GM21367 (cell line): Measurements from ENCODE around the gene TRIM47.

ENCODE experiments used
- ATAC-seq: cut with Tn5 transposase; IDR thresholded peaks from one replicate; pipeline ENCODE4 v1.9.1; 2021; ENCODE audit not compliant: unreplicated experiment

TRIM47 gene, protein sequence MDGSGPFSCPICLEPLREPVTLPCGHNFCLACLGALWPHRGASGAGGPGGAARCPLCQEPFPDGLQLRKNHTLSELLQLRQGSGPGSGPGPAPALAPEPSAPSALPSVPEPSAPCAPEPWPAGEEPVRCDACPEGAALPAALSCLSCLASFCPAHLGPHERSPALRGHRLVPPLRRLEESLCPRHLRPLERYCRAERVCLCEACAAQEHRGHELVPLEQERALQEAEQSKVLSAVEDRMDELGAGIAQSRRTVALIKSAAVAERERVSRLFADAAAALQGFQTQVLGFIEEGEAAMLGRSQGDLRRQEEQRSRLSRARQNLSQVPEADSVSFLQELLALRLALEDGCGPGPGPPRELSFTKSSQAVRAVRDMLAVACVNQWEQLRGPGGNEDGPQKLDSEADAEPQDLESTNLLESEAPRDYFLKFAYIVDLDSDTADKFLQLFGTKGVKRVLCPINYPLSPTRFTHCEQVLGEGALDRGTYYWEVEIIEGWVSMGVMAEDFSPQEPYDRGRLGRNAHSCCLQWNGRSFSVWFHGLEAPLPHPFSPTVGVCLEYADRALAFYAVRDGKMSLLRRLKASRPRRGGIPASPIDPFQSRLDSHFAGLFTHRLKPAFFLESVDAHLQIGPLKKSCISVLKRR

DNA sequence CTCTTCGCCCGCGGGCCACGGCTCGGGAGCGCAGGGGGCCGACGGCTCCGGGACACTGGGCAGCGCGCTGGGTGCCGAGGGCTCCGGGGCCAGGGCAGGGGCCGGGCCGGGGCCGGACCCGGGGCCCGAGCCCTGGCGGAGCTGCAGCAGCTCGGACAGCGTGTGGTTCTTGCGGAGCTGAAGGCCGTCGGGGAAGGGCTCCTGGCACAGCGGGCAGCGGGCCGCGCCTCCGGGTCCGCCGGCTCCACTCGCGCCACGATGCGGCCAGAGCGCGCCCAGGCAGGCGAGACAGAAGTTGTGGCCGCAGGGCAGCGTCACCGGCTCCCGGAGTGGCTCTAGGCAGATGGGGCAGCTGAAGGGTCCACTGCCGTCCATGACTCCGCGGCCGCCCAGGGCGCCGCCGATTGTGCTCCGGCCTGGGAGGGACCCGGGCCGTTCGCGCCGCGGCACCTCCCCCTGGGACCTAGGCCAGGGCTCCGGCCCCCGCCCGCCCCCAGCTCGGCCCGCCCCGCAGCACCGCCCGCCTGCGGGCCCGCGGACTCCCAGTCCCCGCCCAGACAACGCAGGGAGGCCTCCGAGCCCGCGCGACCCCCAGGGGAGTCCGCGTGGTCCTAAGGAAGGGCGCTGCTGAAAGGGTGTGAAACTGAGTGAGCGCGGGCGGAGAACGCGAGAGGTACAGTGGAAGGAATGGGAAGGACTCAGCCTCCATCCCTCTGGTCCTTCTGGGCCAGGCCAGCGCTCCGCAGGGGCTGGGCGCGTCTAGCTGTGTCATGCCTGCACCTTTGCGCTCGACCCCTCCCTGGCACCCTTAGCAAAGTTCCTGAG lies at the start of gene TRIM47:
TSS of gene TRIM47 (minus strand) at position 408 of the 825 bp plus-strand sequence. CDS start at position 375, 33 bp downstream.
- ATAC-seq = no peak

DNA sequence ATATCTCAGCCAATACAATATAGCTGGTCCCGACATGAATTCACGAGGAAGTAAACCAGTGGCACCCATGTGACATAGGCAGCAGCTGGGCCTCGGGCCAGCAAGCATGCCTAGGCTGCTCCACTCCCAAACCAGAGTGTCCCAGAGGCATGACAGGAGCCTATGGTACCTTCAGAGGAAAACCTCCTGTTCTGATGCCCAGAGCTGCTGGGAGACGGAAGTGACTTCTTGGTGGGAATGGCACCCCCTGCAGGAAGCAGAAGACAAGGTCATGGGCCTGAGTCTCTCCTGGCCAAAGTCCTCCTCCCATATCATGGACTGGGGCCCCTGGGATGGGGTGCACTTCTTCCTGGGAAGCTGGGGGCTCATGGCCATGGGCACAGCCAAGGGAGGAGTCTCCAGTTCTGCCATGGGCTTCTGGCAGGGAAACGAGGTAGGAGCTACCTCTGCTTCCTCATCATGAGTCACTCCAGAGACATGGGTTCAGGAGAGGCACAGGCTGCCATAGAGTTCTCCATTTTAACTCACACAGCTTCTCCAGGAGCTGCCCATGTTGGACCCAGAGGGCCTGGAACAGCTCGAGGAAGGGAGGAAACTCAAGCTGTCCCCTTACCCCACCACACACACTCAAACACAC lies 49.0 kb upstream of the TRIM47 start:
- no peak for ATAC-seq

DNA sequence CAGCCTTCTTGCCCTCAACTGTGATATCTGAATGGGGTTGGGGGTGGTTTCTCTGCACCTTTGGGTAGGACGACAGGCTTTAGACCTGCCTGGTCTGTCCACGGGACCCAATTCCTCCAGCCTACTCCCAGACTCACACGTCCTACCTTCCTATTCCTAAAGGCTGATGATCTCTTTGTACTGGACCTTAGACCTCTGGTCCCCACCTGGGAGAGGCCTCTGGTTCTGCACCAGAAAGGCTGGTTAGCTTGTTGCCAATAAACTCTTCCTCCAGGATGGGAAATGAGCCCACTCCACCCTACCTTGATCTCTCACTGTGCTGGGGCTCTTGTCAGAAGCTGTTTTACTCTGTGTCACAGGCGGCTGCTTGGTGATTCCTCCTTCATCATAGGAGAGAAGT lies 48.1 kb upstream of the TRIM47 start:
- no peak for ATAC-seq

DNA sequence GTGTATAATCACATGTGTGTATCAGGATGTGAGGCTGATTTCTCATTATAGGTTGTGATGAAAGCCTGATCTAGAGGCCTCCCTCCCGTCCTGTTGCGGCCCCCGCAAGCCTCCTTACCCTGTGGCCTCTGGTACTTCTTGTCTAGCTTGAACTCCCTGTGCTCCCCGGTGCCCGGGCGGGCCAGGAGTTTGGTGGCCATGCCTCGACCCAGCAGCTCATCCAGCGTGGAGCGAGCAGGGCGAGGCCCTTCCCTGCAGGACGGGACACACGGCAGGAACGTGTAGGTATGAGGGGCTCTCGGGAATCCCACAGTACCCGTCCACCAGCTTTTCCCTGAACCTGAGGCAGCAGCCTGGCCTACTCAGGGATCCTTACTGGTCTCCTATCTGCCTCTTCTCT lies 47.5 kb upstream of the TRIM47 start:
- no peak for ATAC-seq

DNA sequence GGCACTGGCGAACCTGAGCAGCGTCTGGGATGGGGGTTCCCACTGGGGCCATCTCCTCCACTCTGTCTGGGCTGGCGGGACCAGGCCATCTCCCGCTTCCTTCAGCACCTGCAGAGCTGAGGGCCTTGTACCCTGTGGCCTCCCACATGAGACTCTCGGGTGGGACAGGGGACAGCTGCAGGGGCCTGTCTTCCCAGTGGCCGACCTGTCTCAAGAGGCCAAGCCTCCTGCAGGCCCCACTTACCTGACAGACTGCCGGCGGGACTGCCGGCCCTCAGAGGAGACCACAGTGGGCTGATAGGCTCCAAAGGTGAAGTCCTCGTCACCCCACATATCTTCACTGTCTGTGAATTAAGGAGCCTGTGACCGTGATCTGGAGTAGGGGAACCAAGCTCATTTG lies 46.7 kb upstream of the TRIM47 start:
- ATAC-seq = no peak

DNA sequence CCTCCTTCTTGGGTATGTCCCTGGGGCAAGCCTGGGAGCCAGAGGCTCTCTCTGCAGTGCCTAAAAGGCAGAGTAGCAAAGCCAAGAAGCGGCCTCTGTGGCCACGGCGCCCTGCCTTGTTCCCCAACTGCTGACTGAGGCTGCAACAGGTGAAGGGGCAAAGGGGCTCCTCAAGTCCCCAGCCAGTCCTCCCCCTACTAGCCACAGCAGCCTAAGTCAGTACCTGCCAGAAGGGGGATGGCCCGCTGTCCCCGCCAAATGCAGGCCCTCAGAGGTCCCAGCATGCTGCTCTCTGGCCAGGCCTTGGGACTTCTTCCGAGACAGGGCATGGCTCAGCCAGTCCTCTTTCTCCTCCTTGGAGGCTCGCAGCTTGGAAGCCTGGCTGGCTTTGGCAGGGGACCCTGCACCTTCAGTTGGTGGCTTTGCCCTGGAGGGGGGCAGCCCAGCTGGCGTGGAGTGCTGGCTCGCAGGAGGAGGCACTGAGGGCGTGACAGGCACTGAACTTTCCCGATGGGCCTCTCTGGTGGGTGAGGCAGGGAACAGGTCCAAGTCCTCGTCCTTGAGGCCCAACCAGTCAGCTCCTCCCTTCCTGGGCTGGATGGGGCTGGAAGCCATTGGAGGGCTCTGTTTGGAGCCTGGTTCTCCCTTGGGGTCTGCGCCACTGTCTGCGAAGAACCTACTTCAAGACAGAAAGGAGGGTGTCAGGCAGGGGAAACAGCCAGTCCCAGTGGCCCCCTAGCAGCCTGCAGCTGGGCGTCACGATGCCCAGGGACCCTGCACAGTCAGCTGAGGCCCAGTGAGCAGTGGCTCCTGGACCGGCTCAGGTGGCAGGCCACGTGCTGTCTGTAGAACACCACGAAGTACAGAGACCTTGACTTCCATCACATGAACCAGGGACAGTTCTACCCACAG lies 44.8 kb upstream of the TRIM47 start:
- ATAC-seq = no peak

DNA sequence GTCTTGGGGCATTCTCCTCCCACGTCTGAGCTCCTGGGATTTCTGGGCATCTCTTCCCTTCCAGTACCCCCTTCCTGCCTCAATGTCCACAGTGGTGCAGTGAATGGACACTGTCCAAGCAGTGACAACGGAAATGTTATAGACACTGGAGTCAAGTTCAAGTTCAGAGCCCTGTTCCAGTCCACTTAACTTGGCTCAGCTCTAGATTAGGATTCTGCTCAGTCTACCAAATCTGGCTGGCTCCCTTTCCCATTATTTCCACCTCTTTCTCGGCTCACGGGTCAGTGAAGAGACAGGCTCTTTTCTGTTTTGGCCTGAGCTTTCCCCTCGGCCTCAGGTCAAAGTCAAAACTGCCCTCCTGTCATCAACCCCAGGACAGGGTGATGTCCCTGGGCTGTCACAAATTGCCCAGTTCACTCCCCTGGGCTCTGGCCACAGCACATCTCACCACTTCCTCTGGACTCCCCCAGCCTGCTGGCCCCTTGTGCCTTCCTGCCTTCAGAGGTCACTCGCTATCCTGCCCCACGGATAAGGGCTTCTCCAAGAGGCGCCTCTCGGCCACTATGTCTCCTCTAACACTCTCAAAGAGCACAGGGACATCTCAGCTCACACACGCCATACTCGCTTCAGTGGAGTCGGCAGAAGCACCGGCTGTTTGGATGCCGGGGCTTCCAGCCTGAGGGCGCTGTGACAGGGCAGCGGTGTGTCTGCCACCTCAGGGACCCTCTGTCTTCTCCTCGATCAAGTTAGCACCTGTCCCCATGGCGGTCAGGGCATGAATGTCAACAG lies 44.0 kb upstream of the TRIM47 start:
- no peak for ATAC-seq

DNA sequence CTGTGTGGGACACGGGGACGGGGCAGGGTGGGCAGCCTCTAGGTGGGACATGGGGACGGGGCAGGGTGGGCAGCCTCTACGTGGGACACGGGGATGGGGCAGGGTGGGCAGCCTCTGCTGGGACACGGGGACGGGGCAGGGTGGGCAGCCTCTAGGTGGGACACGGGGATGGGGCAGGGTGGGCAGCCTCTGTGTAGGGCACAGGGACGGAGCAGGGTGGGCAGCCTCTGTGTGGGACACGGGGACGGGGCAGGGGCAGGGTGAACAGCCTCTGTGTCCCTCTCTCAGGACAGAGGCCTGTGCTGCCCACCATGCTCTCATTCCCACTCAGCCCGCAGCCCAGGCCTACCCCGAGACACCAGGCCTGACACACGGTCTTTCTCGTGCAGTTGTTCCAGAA lies 43.2 kb upstream of the TRIM47 start:
- ATAC-seq = no peak

DNA sequence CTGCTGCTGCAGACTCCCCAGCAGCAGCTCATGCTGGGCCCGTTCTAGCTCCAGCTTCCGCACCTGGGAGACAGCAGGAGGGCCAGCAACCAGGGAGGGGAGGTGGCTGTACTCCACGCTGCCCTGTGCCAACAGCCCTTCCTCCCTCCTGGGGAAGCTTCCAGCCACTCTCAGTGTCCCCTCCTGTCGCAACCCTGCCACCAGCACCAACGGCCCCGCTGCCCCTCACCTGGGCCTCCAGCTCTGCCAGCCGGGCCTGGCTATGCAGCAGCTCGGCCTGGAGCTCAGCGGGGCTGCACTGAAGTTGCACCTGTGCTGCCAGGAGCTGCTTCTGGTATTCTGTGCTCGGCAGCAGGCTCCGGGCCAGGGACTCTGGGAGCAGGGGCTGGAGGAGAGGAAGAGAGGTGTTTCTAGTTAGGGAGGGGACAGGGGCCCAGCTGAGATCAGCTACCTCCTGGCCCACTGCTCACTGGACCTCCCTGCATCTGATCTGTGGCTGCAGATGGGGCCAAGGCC lies 41.7 kb upstream of the TRIM47 start:
- ATAC-seq = no peak

DNA sequence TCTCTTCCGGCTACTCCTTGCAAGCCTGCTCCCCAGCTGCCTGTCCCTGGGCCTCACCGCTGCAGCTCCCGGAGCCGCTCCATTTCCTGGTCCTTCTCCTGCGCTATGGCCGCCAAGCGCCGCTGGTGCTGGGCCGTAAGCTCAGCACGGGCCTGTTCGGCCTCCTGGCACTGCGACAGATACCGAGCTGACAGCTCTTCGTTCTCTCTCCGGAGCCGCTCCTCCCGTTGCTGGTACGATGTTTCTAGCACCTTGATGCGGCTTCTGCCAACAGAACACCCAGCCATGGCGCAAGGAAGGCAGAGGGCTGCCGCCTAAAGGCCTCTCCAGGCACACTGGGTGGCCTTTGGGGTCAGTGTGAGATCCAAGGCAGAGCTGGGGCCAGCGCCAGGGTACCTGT lies 41.2 kb upstream of the TRIM47 start:
- ATAC-seq = no peak

DNA sequence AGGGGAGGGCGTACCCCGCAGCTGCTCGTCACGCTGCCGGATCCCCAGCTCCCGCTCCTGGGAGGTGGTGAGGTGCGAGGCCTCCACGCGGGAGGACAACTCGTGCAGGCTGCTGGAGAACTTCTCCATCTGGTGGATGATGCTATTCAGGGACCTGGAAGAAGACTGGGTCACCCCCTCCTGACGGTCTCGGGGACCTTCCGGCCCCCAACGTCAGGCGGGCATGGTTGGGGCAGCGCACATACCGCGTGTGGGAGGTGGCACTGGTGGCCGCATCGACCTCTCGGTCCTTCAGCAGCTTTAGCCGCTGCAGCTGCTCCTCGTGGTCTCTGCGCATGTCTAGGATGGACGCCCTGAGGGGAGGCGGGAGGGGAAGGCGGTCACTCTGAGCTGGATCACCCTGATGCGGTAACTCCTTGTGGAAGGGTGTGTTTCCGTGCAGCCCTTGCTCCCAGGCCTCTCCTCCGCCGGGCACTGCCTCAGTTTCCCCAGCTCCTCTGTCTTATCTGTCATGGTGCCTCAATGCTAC lies 39.6 kb upstream of the TRIM47 start:
- ATAC-seq = no peak

DNA sequence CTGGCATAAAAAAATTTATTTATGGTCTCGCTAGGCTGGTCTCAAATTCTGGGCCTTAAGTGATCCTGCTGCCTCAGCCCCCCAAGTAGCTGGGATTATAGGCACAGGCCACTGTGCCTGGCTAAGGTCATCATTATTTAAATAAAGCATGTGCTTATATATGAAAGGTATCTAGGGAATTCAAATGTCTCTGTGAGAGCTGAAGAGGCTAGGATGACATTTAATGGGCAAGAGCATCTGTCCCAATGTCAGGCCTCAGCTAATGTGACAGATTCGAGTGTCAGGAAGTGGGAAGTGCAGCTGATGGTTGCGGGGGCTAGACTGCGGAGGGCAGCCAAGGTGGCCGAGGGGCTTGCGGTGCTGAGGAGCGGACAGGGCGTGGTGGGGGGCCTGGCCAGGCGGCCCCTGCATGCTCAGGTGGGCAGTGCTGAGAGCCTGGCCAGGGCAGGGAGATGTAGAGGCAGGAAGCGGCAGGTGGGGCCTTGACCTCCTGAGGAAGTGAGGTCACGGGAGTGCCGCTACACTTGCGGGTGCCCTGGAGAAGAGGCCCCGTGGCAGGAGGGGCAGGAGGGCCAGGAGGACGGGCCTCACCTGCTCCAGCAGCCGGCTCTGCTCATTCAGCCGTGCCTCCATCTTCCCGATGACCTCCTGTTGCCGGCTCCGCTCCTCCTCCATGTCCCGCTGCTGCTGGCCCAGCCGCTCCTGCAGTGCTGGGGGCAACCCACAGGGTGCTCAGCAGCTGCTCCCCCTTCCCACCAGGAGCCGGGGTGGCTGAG lies 38.9 kb upstream of the TRIM47 start:
- ATAC-seq = no peak

DNA sequence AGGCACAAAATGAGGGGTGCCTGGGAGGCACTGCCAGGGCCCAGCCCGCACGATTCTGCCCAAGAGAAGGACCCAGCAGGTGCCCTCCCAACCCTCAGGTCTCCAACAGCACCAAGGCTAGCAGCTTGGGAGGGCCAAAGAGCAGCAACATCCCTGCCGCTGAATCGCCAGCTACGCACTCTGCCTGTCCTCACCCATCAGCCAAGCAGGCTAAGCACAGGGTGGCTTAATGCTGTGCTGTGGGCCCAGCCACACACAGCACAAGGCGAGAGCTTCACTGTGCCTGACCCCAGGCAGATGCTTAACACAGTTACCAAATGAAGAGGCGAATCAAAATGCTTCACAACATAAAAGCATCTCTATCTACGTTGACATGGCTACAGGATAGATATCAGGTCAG lies 36.9 kb upstream of the TRIM47 start:
- ATAC-seq = no peak

DNA sequence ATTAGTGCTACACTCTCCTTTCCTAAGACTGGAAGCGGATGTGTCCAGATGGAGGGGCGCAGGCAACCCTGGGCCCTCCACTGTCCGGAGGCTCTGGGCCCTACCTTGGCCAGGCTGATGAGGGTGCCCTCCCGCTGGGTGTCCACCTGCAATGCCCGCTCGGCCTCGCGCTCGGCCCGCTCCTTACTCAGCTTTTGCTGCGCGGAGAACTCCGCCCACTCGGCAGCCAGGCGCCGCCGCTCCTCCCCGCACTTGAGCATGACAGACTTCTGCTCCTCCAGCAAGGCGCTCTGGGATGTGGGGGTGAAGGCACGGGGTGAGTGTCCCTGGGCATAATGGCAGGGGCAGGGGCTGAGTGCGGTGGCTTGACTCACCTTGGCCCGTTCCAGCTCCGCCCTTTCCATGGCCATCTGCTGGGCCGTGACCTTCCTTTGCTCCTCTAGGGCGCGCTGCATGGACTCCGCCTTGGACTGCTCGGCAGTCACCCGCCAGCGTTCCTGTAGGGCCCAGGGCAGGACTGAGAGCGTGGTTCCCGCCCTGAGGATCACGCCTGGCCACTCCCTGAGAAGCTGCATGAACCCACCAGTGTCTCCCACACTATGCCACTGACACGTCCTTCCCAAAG lies 36.4 kb upstream of the TRIM47 start:
- ATAC-seq = no peak

DNA sequence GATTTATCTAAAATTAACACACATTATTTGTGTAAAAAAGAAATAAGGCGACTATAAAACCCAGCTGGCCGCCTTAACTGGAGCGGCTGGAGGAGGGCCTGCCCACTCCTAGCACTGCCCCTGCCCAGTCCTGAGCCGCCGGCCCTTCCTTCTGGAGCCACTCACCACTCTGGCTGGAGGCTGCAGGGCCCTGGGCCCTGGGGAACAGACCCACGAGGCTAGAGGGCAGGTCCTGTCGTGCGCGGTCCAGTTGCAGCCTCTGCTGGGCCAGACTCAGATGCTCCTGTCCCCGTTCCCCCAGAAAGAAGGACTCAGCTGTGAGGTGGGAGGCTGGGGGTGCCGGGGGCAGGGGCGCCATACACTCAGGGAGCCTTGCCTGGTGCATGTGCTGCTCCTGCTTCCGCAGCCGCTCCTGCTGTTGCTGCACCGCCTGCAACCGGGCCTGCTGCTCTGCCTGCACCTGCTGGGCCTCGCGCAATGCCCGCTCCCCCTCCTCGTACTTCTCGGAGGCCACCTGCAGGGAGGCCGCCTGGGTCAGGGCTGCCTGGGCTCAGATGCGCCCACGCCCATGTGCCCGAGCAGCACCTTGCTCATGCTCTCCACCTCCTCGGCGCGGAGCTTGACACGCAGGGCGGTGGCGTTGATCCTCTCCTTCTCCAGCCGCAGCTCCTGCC lies 35.3 kb upstream of the TRIM47 start:
- no peak for ATAC-seq

DNA sequence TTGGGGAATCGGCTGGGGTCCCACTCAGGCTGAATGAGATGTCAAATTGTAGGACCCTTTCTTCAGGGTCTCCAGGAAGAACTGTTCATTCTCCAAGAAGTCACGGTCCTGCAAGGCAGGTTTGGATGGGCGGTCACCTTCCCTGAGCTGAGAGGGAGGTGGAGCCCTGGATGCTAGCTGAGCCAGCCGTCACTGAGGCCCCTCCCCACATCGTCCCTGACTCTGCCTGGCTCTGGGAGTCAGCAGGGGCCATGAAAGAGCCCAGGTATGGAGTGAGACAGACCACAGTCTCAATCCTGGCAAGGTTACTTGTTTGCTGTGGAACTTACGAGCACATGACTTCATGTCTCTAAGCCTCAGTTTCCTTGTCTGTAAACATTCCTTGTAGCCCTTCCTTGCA lies 32.3 kb upstream of the TRIM47 start:
- no peak for ATAC-seq

DNA sequence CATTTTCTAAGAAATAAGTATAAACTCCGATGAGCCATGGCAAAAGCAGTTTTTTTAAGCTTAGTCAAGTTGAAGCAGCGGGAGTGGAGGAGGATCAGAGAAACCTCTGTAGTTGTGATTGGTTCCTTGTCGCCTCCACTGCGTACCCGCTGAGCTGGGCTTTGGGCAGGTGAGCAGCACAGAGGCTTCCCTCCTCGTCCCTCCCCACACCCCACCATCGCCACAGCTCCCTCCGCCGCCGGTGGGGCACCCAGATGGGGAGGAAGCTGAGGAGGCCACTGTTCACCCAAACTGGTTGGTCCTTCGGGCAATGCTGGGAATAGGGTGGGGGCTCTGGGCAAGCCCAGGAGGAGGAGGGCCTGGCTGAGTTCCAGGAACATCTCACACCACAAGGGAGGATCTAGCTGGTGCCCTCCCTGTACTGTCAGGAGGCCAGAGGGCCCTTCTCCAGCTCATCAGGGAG lies 31.5 kb upstream of the TRIM47 start:
- ATAC-seq = no peak
